ENCODE data around the gene ADGRG1. TPM values are rescaled to one million over a fixed set of nuclear protein-coding genes. Genes with fewer than 3 reads are reported as not detected.

ADGRG1 gene
- total RNA-seq, 2 donors from 2014 or later = 0.64 TPM

GRCh38 chr16:57683636-57684545, 55.5 kb downstream of the ADGRG1 start:
- TF ChIP-seq, protein P1, sequence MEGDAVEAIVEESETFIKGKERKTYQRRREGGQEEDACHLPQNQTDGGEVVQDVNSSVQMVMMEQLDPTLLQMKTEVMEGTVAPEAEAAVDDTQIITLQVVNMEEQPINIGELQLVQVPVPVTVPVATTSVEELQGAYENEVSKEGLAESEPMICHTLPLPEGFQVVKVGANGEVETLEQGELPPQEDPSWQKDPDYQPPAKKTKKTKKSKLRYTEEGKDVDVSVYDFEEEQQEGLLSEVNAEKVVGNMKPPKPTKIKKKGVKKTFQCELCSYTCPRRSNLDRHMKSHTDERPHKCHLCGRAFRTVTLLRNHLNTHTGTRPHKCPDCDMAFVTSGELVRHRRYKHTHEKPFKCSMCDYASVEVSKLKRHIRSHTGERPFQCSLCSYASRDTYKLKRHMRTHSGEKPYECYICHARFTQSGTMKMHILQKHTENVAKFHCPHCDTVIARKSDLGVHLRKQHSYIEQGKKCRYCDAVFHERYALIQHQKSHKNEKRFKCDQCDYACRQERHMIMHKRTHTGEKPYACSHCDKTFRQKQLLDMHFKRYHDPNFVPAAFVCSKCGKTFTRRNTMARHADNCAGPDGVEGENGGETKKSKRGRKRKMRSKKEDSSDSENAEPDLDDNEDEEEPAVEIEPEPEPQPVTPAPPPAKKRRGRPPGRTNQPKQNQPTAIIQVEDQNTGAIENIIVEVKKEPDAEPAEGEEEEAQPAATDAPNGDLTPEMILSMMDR (conservative IDR thresholded peaks at IDR 0.05) = no peak
- no peak overlapping the region for H3K27ac ChIP-seq (ENCODE audit: low read depth, low read length)
- Mint-ChIP-seq H3K27me3 (ENCODE audit: insufficient read depth) (no peaks in the 10 kb centered on the region), H3K9me3 (no peaks in the 10 kb centered on the region), H3K27ac (no peak overlapping the region), H3K36me3 (ENCODE audit: low read depth) (no peaks in the 10 kb centered on the region), H3K4me1 (no peaks in the 10 kb centered on the region), H3K4me3 (no peak overlapping the region)
- 92 to 93% methylated on average over 7 to 18 of the region's 18 CpGs for WGBS, 2 experiments (ENCODE audit: insufficient coverage in 1 of 2, insufficient read length in 1 of 2)
- no peak overlapping the region for H3K4me3 ChIP-seq (ENCODE audit: low read length)
- H3K9ac ChIP-seq (ENCODE audit: extremely low read depth, low read length, poor library complexity, severe bottlenecking) = no peak overlapping the region
- no peaks in the 10 kb centered on the region for H3K4me1 ChIP-seq (ENCODE audit: control insufficient read depth, insufficient read depth, low read length)
- no peaks in the 10 kb centered on the region for H3K36me3 ChIP-seq (ENCODE audit: control insufficient read depth, insufficient read depth, low read length)
- H3K27me3 ChIP-seq (ENCODE audit: control insufficient read depth, insufficient read depth, low read length, poor library complexity, severe bottlenecking) = no peaks in the 10 kb centered on the region
- no peak for DNase-seq
- H3K9me3 ChIP-seq (ENCODE audit: control insufficient read depth, low read length) = no peaks in the 10 kb centered on the region

DNA sequence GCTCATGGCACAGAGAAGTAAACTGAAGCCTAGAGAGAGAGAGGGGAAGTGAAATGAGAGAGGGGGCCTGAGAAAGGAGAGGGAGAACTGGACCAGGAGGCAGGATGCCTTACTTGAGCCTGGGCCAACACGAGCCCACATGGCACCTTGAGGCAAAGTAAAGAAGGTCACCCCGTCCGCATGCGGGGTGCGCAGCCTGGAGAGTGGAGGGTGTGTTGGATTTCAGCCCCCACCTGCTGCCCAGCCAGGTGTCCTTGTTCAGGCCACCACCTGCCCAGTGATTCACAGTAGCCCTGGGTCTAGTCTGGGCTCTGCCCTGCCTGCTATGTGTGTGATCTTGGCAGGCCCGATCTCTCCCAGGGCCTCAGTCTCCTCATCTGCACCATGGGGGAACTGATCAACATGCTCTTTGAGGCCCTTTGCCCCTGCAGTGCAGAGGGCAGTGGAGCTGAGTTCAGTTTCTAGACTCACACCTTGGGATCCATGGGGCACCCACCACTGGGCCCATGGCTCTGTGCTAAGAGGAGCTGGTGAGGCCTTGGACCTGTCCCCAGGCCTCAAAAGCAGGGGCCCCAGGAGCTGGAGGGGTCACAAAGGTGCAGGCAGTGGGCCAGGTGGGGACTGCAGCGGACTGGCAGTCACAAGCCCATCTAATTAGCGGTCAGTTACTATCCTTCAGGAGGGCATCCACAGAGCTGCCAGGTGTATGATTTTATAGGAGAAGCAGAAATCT, 56.4 kb downstream of the ADGRG1 start:
- H3K36me3 Mint-ChIP-seq (ENCODE audit: low read depth) = no peaks in the 10 kb centered on the region
- no peak overlapping the region for H3K27ac ChIP-seq (ENCODE audit: low read depth, low read length)
- no peaks in the 10 kb centered on the region for H3K9me3 ChIP-seq (ENCODE audit: control insufficient read depth, low read length)
- H3K36me3 ChIP-seq (ENCODE audit: control insufficient read depth, insufficient read depth, low read length) = no peaks in the 10 kb centered on the region
- no peak overlapping the region for H3K27ac Mint-ChIP-seq
- H3K9ac ChIP-seq (ENCODE audit: extremely low read depth, low read length, poor library complexity, severe bottlenecking) = no peak overlapping the region
- TF ChIP-seq, protein P1 (conservative IDR thresholded peaks at IDR 0.05) = no peak
- no peaks in the 10 kb centered on the region for H3K4me1 ChIP-seq (ENCODE audit: control insufficient read depth, insufficient read depth, low read length)
- H3K9me3 Mint-ChIP-seq = no peaks in the 10 kb centered on the region
- 93 to 100% methylated on average over 3 to 8 of the region's 8 CpGs for WGBS, 2 experiments (ENCODE audit: insufficient coverage in 1 of 2, insufficient read length in 1 of 2)
- no peak overlapping the region for H3K4me3 ChIP-seq (ENCODE audit: low read length)
- no peaks in the 10 kb centered on the region for H3K27me3 ChIP-seq (ENCODE audit: control insufficient read depth, insufficient read depth, low read length, poor library complexity, severe bottlenecking)
- no peak overlapping the region for H3K4me3 Mint-ChIP-seq
- peaks cover 6% of the 10 kb centered on the region for H3K4me1 Mint-ChIP-seq
- DNase-seq = no peak
- H3K27me3 Mint-ChIP-seq (ENCODE audit: insufficient read depth) = no peaks in the 10 kb centered on the region

DNA sequence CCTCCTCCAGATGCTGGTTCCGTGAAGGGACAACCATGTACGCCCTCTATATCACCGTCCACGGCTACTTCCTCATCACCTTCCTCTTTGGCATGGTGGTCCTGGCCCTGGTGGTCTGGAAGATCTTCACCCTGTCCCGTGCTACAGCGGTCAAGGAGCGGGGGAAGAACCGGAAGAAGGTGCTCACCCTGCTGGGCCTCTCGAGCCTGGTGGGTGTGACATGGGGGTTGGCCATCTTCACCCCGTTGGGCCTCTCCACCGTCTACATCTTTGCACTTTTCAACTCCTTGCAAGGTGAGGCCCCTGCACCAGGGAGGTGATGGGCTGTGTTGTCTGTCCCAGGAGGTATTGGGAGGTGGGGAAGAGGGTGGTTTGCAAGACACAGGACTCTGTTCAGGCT, 57.2 kb downstream of the ADGRG1 start:
- no peaks in the 10 kb centered on the region for H3K9me3 Mint-ChIP-seq

More for the DNA sequence above, 57.2 kb downstream of the ADGRG1 start:
- H3K27ac Mint-ChIP-seq = no peak overlapping the region
- Histone ChIP-seq H3K27me3 (ENCODE audit: control insufficient read depth, insufficient read depth, low read length, poor library complexity, severe bottlenecking) (no peaks in the 10 kb centered on the region), H3K36me3 (ENCODE audit: control insufficient read depth, insufficient read depth, low read length) (no peaks in the 10 kb centered on the region), H3K4me1 (ENCODE audit: control insufficient read depth, insufficient read depth, low read length) (no peaks in the 10 kb centered on the region), H3K9ac (ENCODE audit: extremely low read depth, low read length, poor library complexity, severe bottlenecking) (no peak overlapping the region), H3K4me3 (ENCODE audit: low read length) (no peak overlapping the region), H3K27ac (ENCODE audit: low read depth, low read length) (no peak overlapping the region), H3K9me3 (ENCODE audit: control insufficient read depth, low read length) (no peaks in the 10 kb centered on the region)
- no peak overlapping the region for H3K4me3 Mint-ChIP-seq
- peaks cover 9% of the 10 kb centered on the region for H3K4me1 Mint-ChIP-seq
- no peak for DNase-seq
- WGBS, 2 experiments (ENCODE audit: insufficient coverage in 1 of 2, insufficient read length in 1 of 2) = 90 to 94% methylated on average over 4 to 11 of the region's 11 CpGs
- no peaks in the 10 kb centered on the region for H3K36me3 Mint-ChIP-seq (ENCODE audit: low read depth)
- TF ChIP-seq, protein P1 (conservative IDR thresholded peaks at IDR 0.05) = no peak
- no peaks in the 10 kb centered on the region for H3K27me3 Mint-ChIP-seq (ENCODE audit: insufficient read depth)

Measured in endodermal cell (in vitro differentiated cells).